ENCODE data around the gene CACNA2D1.

CACNA2D1 gene

DNA sequence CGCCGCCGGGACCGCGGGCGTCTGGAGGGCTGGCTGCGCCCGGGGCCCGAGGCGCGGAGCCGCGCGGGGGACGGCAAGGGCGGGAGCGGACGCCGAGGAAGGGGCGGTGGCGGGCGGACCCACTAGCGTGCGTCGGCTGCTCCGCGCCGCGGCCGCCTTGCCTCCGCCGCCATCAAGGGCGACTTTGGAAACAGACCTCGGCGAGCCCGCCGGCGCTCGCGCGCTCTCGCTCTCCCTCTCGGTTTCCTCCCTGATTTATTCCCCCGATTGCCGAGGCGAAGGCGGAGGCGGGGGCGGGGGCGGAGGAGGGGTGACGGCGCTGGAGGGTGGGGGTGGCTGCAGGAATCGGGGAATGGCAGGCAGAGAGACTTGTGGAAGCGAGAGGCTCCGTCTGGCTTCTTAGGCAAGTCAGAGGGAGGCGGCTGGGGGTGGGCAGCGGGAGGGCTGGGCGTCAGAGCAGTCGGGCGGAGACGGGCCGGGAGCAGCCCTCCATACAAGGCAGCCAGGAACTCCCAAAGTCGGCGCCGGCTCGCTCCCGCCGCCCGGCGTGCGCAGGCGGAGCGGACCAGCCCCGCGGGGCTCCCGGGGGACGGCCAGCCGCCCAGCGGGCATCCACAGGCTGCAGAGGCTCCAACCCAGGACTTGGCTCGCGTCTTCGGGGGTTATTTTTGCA lies at the start of gene CACNA2D1:
Gene CACNA2D1 (minus strand): TSS at position 231 of the 673 bp plus-strand sequence.
- no peak for DNase-seq

DNA sequence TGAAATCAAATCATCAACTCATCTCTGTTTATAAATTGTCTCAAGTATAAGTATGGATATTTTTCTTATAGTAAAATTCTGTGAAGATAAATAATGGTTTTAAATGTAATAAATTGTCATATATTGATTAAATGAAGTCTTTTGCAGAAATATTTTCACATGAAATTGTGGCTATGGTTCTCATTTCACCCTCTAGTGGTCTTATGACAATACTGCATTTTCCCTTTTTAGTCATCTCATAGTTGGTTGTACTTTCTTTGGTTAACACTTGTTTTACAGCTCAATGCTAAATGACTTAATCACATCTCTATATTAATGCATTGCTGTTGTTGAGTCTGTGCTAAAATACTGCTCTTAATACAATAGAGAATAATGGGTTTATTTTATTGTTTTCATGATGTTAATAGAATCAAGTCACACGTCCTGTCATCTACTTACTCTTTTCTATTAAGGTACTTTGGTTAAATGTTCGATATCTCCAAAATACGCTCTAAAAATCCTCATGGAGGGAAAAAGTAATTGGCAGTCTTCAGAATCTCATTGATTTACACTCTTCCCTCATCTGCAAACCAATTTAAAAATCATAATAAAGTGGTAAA lies 38.0 kb upstream of the CACNA2D1 start:
- DNase-seq: no peak

GRCh38 chr7:82477733-82478515 lies 34.3 kb upstream of the CACNA2D1 start:
- no peak for DNase-seq

GRCh38 chr7:82472966-82473365 lies 29.4 kb upstream of the CACNA2D1 start:
- no peak for DNase-seq

GRCh38 chr7:82471351-82472020 lies 27.9 kb upstream of the CACNA2D1 start:
- DNase-seq: no peak

GRCh38 chr7:82469207-82469606 lies 25.6 kb upstream of the CACNA2D1 start:
- no peak for DNase-seq

GRCh38 chr7:82468435-82468834 lies 24.9 kb upstream of the CACNA2D1 start:
- no peak for DNase-seq

GRCh38 chr7:82467020-82467419 lies 23.4 kb upstream of the CACNA2D1 start:
- no peak for DNase-seq

DNA sequence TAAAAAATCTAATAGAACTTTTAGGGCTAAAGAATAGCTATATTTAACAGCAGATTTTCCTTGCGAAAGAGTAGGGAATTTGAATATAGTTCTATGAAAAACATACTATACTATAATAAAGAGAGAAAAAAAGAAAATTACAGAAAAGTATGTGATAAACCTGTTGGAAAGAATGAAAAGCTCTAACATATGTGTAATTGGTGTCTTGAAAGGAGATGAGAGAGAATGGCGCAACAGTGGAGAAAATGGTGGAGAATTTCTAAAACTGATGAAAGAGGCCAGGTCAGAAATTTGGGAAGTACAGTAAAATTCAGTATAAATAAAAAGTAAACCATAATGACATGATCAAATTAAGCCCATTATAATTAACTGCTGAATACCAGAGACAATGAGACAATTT lies 20.8 kb upstream of the CACNA2D1 start:
- DNase-seq: no peak

DNA sequence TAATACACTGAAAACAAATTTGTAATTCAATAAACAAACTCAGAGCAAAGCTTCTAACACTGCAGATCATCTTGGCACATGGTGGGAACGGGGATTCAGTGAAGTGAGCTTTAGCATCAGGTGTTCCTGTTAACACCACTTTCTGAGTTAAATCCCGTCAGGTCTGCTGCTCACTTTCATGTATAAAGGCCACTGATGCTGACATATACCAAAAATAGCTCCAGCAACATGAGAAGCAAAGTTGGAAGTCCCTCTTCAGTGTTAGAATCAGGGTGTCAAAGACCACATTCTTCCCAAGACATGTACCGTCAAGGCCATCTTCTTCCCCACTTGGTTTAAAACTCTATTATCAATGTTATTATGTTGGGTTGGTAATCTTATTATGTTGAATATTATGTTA lies 11.7 kb upstream of the CACNA2D1 start:
- DNase-seq: no peak

- no peak for DNase-seq
Measured at GRCh38 chr7:82450759-82451158, 7.2 kb upstream of the CACNA2D1 start.

DNA sequence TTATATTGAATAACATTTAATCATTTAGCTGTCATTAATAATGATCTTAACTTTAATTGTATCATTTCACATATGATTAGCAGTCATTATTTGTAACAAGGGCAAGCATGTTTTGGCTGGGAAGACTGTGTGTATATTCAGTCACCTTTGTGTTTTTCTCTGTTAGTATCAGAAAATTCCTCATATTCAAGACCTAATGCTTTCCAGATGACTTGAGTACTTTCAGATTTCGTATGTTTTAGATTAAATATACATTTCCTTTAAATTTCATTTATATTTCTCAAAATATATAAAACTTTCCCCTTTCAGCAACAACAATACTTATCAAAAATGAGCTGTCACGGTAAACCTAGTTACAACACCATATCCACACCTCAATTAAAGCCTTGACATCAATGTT lies 6.3 kb upstream of the CACNA2D1 start:
- DNase-seq: no peak

GRCh38 chr7:82446897-82447296 lies 3.3 kb upstream of the CACNA2D1 start:
- DNase-seq: no peak

GRCh38 chr7:82445271-82445670 lies 1.7 kb upstream of the CACNA2D1 start:
- DNase-seq: no peak

- no peak for DNase-seq
Measured at GRCh38 chr7:82444220-82444909, 788 bp upstream of the CACNA2D1 start.

- DNase-seq: no peak
Measured at GRCh38 chr7:82443036-82443546, 486 bp downstream of the CACNA2D1 start.

- DNase-seq: no peak
Measured at GRCh38 chr7:82442492-82443035, 1.0 kb downstream of the CACNA2D1 start.

- no peak for DNase-seq
Measured at GRCh38 chr7:82441669-82442478, 1.7 kb downstream of the CACNA2D1 start.

GRCh38 chr7:82438521-82438920 lies 5.1 kb downstream of the CACNA2D1 start:
- DNase-seq: no peak

DNA sequence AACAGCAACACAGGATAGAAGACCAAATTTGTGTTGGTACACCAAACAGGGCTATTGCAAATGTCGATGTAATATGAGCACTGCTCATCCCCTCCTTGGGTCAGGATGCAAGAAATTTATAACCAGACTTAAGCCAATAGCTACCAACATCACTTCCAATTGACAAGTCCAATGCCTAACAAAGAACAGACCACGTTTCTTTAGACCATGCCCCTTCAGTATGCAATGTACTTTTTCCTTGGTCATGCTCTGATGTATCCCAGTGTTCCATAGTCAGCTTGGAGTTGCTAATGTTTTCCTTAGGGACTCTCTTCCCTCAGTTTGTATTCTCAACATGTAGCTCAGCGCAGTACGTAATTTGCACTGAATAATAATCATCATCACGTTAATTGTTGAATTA lies 7.8 kb downstream of the CACNA2D1 start:
- no peak for DNase-seq

DNA sequence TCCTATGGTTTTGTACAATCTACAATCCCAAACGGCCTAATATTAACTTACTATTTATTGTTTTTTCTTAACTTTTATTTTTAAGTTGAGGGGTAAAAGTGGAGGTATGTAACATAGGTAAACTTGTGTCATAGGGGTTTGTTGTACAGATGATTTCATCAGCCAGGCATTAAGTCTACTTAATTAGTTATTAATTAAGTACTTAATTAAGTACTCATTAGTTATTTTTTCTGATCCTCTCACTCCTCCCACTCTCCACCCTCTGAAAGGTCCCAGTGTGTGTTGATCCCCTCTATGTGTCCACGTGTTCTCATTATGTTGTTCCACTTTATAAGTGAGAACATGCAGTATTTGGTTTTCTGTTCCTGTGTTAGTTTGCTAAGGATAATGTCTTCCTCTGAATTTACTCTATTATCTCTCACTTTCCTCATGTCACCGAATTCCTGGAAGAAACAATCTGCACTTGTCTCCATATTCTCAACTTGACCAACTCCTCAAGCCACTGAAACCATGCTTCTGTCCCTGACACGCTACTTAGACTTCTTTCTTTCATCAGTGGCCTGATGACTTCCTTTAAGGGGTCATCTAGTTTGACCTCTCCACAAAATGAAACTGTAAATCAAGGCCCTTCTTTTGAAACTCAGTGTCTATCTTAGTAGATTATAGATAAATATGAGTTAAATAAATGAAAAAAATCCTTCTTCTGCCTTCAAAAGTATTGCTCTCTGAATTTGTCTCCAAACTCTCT lies 9.1 kb downstream of the CACNA2D1 start:
- no peak for DNase-seq
